Glomerular visceral epithelial cell (primary cell): Measurements from ENCODE around the gene YKT6.
"Not testable (repeated sequence)": the region's sequence is repeated elsewhere in the genome, so short reads cannot be mapped to it uniquely, and the experiment has no call there.

Experiments used
- DNase-seq: peaks from one replicate; pipeline ENCODE4 v3.0.0-alpha.2; 2016; ENCODE audit errors: extremely low spot score

Gene YKT6

DNA sequence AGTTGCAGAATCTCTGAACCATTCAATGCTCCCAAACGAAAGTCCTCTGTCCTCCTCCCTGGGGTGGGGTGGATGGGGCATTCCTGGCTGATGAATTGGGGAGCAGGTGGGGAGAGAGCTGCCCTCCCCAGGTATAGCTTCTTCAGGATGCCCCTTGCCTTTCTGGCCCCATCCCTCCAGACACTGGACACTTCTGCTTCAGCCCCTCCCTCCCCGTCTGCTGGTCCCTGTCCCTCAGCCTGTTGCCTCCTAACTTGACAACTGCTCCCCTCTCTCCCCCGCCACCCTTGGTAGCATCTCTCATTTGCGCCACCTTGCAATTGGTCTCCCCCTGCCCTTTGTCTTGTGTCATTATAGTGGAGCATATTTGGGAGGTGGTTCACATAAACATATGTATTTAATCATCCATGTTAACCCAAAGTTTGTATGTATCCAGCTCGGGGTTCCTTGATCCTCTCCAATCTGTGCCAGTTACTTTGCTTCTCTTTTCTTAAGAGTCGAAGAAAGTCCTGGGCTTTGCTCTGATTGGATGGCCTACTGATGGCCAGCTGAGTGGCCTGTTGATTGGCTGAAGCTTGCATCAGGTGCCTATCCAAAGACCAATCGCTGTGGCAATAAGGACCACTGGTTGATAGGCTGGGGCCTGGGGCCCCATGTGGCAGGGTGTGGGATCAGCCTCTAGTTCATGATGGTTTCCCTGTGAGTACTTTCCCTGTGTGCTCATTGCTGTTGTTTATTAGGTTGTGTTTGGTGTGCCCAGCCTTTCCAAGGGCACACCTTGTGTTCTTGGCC, 7.6 kb upstream of the YKT6 start:
- DNase-seq: no peak

- DNase-seq: no peak
Measured at GRCh38 chr7:44194069-44194468, 6.7 kb upstream of the YKT6 start.

DNA sequence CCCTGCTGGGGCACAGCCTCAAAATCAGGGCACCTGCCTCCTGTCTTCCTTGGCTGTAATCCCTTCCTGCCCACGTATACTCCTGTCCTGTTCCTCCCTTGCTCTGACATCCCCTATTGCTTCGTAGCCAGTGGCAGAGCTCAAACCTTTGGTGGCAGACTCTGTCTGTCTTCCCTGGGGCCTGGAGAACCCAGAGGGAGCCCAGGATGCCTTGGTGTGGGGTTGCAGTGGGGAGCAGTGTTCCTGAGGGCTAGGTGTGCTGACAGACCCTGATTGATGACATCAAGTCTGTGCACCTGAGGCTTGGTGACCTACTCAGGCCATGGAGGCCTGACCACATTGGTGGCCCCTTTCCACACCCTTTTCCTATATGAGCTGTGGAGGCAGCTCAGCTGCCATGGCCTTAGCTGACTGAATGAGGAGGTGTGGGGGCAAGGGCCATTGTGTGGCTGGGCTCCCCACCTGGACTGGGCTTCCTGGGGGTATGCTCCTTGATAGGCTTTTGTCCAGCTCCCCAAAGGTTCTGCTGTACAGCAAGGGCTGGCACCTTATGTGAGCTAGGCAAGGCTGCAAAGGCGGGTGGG, 6.1 kb upstream of the YKT6 start:
- DNase-seq: no peak

GRCh38 chr7:44195889-44196288, 4.9 kb upstream of the YKT6 start:
- DNase-seq: no peak

DNA sequence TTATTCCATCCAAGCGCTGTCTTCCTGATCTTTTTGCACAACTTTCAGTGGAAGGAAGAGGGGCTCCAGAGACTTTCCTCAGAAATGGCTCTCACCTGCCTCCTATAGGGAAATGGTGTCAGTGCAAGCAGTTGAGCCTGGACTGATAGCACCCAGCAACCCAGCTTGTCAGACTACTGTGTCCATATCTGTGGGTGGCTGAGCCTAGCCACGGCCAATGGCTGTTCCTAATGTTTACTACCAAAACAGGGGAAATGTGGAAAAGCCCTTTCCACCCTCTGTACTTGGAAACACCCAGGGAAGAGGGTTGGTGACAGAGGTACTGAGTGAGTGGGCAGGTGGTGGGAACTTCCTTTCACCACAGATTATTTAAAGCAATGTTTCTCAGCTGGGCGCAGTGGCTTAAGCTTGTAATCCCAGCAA, 4.3 kb upstream of the YKT6 start:
- peak; percentile 56 for DNase-seq

- DNase-seq: no peak
Measured at GRCh38 chr7:44197474-44197873, 3.3 kb upstream of the YKT6 start.

DNA sequence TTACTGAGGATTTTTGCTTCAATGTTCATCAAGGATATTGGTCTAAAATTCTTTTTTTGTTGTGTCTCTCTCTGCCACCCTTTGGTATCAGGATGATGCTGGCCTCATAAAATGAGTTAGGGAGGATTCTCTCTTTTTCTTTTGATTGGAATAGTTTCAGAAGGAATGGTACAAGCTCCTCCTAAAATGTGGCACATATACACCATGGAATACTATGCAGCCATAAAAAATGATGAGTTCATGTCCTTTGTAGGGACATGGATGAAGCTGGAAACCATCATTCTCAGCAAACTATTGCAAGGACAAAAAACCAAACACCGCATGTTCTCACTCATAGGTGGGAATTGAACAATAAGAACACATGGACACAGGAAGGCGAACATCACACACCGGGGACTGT, 615 bp upstream of the YKT6 start:
- not testable (repeated sequence) for DNase-seq

GRCh38 chr7:44201813-44202212, 1.0 kb downstream of the YKT6 start:
- no peak for DNase-seq

DNA sequence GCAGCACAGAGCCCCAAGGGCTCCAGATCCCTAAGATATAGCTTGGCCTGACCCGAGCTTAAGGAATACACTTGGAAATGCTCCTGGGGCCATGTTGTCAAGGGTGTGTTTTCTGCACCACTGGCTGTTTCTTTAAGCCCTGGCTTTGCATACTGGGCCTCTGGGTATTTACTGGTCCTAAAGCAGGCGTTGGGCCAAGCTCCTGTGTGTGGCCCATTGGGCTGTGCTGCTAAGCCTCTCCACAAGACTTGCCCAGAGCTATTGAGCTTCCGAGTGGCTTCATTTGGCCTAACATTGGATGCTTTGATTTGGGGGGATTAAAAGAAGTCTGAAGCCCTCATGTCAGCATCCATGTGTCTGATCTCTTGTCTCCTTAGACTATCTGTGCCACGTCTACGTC, 5.2 kb downstream of the YKT6 start:
- no peak for DNase-seq

DNA sequence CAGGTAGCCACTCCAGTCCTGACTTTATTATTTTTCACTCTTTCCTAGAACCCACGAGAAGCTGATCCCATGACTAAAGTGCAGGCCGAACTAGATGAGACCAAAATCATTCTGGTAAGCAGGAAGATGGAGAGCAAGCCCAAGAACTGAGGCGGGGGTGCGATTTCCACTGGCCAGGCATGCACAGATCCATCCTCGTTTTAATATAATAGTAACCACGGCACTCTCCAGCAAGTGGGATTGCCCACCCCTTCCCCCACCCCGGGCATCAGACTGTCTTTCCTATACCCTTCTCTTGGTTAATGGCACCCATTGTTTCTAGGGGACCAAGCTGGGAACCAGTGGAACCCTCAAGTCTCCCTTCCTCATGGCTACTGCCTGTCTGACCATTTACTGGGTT, 7.3 kb downstream of the YKT6 start:
- no peak for DNase-seq

DNA sequence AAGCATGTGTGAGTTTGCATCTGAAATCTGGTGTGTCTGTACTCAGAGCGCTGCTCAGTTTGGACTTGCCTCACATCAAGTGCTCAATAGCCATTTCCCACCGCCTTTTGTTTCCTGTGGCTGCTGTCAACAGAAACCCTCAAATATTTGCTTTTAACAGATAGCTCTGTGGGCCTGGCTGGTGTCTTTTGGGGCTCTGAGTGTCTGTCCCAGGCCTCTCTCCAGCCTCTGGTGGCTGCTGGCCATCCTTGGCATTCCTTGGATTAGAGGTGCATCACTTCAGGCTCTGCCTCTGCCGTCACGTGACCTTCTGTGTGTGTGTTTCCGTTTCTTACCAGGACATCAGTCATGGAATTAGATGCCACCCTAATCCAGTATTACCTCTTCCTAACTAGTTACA, 9.3 kb downstream of the YKT6 start:
- DNase-seq: no peak

GRCh38 chr7:44211126-44211675, 10.4 kb downstream of the YKT6 start:
- DNase-seq: no peak

DNA sequence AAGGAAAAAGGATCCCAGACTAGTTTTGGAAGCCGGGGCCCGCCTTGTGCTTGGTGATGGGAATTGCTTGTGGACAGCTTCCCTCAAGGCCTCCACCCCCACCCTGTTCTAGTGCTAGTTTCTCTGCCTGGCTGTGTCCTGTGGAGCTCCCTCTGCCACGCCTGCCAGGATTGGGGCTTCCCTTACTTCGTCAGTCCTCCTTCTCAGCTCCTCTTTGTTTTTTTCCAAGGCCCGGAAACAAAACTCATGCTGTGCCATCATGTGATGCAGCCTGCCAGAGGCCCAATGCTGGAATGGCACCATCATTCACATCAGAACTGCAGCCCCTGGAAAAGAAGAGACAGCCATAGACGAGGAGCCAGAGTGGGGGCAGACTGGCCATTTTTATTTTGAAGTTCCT, 11.2 kb downstream of the YKT6 start:
- DNase-seq: no peak

DNA sequence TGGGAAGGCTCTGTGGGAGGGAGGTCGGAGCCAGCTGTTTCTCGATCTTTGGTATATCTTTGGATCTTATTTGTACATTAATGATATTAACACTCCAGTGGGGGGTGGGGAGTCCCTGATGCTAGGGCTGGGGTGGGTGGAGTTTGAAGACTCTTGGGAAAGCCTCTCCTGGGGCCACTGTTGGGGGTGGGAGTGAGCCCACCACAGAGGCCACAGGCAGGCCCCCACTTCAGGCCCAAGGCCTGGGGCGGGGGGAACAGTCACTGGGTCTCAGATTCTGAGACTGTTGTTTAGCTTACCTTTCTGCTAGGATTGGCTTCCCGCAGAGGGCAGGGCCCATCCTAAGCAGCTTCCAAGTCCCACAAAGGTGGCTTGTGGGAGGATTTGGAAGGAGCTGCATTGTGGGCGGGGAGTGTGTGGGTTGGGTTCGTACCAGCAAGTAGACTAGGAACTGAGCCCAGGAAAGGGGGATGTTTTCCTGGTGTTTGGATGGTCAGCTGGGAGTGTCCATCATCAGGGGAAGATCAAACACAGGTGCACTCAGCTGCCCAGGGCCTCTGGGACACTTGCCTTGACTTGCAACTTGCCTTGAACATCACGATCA, 11.9 kb downstream of the YKT6 start:
- no peak for DNase-seq

- no peak for DNase-seq
Measured at GRCh38 chr7:44213206-44213876, 12.6 kb downstream of the YKT6 start.

DNA sequence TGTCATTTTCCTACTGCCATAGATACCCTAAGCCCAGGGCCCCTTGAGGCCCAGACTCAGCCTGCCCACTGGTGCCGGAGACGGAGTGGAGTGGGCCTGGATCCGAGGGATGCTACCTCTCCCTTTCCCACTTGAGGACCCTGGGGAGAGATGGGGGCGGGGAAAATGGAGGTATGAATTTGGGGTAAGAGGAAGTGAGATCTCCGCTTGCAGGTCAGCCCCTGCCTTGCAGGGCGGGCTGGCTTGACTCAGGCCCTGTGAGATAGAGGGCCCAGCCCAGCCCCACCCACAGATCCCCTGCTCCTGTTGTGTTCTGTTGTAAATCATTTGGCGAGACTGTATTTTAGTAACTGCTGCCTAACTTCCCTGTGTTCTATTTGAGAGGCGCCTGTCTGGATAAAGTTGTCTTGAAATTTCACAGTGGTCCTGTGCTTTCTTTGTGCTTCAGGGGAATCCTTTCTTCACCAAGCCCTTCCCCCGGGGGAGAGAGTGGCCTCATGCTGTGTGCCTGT, 13.2 kb downstream of the YKT6 start:
- DNase-seq: no peak

- DNase-seq: no peak
Measured at GRCh38 chr7:44215531-44215930, 14.8 kb downstream of the YKT6 start.

- no peak for DNase-seq
Measured at GRCh38 chr7:44216019-44216418, 15.2 kb downstream of the YKT6 start.

- DNase-seq: no peak
Measured at GRCh38 chr7:44216521-44217222, 15.9 kb downstream of the YKT6 start.

GRCh38 chr7:44217223-44217714, 16.5 kb downstream of the YKT6 start:
- DNase-seq: no peak

- no peak for DNase-seq
Measured at GRCh38 chr7:44217852-44218402, 17.1 kb downstream of the YKT6 start.
